K562 (cell line): Measurements from ENCODE around the gene SLC25A1. TPM values are rescaled to one million over a fixed set of nuclear protein-coding genes. Genes with fewer than 3 reads are reported as not detected.

Experiments
- MYC ChIP-seq, 2 experiments: fragments of 250-450 bp in 1 of 2; sonication (Bioruptor Pico) in 1 of 2; IDR thresholded peaks; 2 replicates each; pipeline versions ENCODE4 v1.5.1 to v1.6.1; 2012 to 2021; ENCODE audit warnings: low read depth in 2 of 2, borderline replicate concordance in 1 of 2, improper control_type of control experiment in 1 of 2, low read length in 1 of 2, mild to moderate bottlenecking in 1 of 2, moderate library complexity in 1 of 2
- YY1 ChIP-seq, 3 experiments: IDR thresholded peaks; 2 replicates each; pipeline ENCODE4 v1.6.1; 2011; ENCODE audit warnings: low read length in 2 of 3, mild to moderate bottlenecking in 2 of 3, moderate library complexity in 2 of 3, borderline replicate concordance in 1 of 3, control low read depth in 1 of 3, low read depth in 1 of 3; ENCODE audit not compliant: insufficient read depth in 3 of 3, insufficient replicate concordance in 2 of 3, control insufficient read depth in 1 of 3, insufficient read length in 1 of 3; ENCODE audit errors: extremely low read depth in 1 of 3
- ZNF41 ChIP-seq: fragments of 250-450 bp; sonication (Bioruptor Pico); conservative IDR thresholded peaks from 2 replicates; pipeline ENCODE4 v1.4.0; 2020; ENCODE audit warnings: mild to moderate bottlenecking
- polyA plus RNA-seq, 8 experiments: library from polyadenylated mRNA; depleted of rRNA in 4 of 8; stranded (reverse) in 5 of 8; unstranded in 3 of 8; fragments of >200 nt; fragmentation: Nextera tagmentation in 2 of 8; fragmentation: Illumina TruSeq in 1 of 8; extraction: Ambion mirVana in 2 of 8; extraction: Trizol in 1 of 8; gene quantifications; 2 replicates each; pipeline versions ENCODE4 v1.2.1 to v1.2.3, GENCODE V29; 2011 to 2014; ENCODE audit warnings: inconsistent platforms in 1 of 8, missing spikeins in 1 of 8
- total RNA-seq, 7 experiments: library from RNA; depleted of rRNA in 6 of 7; stranded (reverse); fragments of >200 nt in 6 of 7; fragmentation: Illumina TruSeq in 2 of 7; extraction: Trizol in 2 of 7; gene quantifications; 2 replicates each; pipeline versions ENCODE4 v1.2.1 to v1.2.3, GENCODE V29; 2011 to 2021; ENCODE audit warnings: low replicate concordance in 1 of 7
- TF ChIP-seq, protein P1 (sequence below): IDR thresholded peaks from 2 replicates; pipeline ENCODE4 v1.6.1; 2012; ENCODE audit warnings: low read depth, low read length, improper control_type of control experiment, borderline replicate concordance
- TF ChIP-seq, protein P2 (sequence below), 2 experiments: IDR thresholded peaks; 2 replicates each; pipeline ENCODE4 v1.6.1; 2011; ENCODE audit warnings: borderline replicate concordance in 1 of 2, control low read depth in 1 of 2, low read depth in 1 of 2, low read length in 1 of 2, mild to moderate bottlenecking in 1 of 2, mixed read lengths in 1 of 2, moderate library complexity in 1 of 2; ENCODE audit not compliant: insufficient read depth in 1 of 2, insufficient read length in 1 of 2, poor library complexity in 1 of 2, severe bottlenecking in 1 of 2; ENCODE audit errors: extremely low read depth in 1 of 2

Gene SLC25A1
- total and polyA plus RNA-seq, 9 of the 15 experiments (the other 6 are each of a cell fraction or from before 2014, with no cell fraction given): 11.0 to 408 (median 110) TPM

DNA sequence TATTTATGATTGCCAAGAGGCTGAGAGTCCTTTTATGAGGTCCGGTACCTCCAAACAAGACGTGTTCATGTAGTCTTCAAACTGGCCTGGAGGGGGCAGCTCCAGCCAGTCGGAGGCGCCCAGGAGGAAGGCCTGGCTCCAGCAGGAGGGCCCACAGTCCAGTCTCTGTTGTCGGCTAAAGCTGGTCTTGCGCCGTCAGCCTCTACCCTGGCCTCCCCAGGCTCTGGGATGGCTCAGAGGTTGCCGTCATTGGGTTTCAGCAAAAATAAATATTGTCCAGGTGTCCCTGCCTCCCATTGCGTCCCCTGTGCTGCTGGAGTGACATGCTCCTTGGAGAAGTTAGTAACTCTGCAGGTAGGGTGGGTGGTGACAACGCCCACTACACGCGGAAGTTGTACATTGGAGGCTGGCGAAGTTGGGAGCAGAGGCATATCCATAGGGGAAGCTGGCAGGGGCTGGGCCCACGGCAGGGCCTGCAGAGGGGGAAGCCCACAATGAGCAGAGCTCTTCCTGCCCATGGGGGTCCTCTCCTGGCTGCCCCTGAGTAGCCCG lies 1.0 kb upstream of the SLC25A1 start (continued):
- TF ChIP-seq YY1 (IDR thresholded peaks at IDR 0.05; ENCODE audit: borderline replicate concordance in 1 of 3, control insufficient read depth in 1 of 3, extremely low read depth in 1 of 3, insufficient read depth in 3 of 3, insufficient read length in 1 of 3, insufficient replicate concordance in 2 of 3, low read depth in 1 of 3, low read length in 2 of 3): peak in 1 of 3 experiments; percentile 71
- 0 out of 2 replicates have a peak, but pooled peaks have one; percentile 39 for TF ChIP-seq ZNF41 (CRISPR knock-in tag)
- peak; percentile 31; the same call in 1 of the 2 replicates for TF ChIP-seq MYC (IDR thresholded peaks at IDR 0.05; ENCODE audit: low read depth, low read length)
- TF ChIP-seq MYC (CRISPR knock-in tag; IDR thresholded peaks at IDR 0.05; ENCODE audit: borderline replicate concordance, low read depth): no peak
- TF ChIP-seq, protein P1, sequence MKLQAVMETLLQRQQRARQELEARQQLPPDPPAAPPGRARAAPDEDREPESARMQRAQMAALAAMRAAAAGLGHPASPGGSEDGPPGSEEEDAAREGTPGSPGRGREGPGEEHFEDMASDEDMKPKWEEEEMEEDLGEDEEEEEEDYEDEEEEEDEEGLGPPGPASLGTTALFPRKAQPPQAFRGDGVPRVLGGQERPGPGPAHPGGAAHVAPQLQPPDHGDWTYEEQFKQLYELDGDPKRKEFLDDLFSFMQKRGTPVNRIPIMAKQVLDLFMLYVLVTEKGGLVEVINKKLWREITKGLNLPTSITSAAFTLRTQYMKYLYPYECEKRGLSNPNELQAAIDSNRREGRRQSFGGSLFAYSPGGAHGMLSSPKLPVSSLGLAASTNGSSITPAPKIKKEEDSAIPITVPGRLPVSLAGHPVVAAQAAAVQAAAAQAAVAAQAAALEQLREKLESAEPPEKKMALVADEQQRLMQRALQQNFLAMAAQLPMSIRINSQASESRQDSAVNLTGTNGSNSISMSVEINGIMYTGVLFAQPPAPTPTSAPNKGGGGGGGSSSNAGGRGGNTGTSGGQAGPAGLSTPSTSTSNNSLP: no peak
- TF ChIP-seq, protein P2, sequence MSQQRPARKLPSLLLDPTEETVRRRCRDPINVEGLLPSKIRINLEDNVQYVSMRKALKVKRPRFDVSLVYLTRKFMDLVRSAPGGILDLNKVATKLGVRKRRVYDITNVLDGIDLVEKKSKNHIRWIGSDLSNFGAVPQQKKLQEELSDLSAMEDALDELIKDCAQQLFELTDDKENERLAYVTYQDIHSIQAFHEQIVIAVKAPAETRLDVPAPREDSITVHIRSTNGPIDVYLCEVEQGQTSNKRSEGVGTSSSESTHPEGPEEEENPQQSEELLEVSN (IDR thresholded peaks at IDR 0.05; ENCODE audit: borderline replicate concordance in 1 of 2, extremely low read depth in 1 of 2, insufficient read depth in 1 of 2, insufficient read length in 1 of 2, low read depth in 1 of 2, low read length in 1 of 2, poor library complexity in 1 of 2, severe bottlenecking in 1 of 2): peak in 1 of 2 experiments; percentile 60
